HEK293 (cell line): ENCODE measurements around the gene FRMPD4.

ENCODE experiments used
- MZF1 ChIP-seq: fragments of 450-650 bp; formaldehyde crosslinking; IDR thresholded peaks from 2 replicates; pipeline ENCODE4 v1.5.1; 2017; ENCODE audit warnings: missing biosample characterization, missing genetic modification characterization, borderline replicate concordance
- ZNF530 ChIP-seq: fragments of 450-650 bp; formaldehyde crosslinking; IDR thresholded peaks from 2 replicates; pipeline ENCODE4 v1.5.1; 2016; ENCODE audit warnings: low read depth, missing biosample characterization, missing genetic modification characterization

DNA sequence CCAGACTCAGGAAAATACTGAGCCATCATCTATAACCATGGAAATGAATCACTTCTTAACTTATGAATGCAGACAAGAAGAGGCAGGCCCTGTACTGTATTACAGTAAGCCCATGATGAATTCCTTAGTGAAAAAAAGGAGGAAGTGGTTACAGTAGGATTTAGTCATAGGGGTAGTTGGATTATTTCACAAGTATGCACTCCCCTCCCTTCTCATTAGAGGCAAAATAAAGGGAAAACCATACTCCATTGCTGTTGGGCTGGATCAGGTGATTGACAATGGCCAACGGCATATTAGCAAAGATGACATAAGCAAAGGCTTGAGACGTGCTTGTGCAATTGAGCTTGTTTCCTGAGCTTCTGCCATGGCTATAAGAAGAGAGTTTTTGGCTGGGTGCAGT, 471.8 kb downstream of the FRMPD4 start:
- TF ChIP-seq ZNF530 (tag by site-specific recombination) (no peak), MZF1 (tag by site-specific recombination) (no peak)
